Stimulated activated CD4-positive, alpha-beta T cell treated with anti-CD3 and anti-CD28 coated beads, TNF-alpha, amount 100 ng/mL, for 1 hour (primary cell): Measurements from ENCODE around the gene MSL3B.

Source experiments
- DNase-seq, 3 donors: peaks; one replicate each; pipeline ENCODE4 v3.0.0-alpha.2; 2020; ENCODE audit warnings: low read depth in 3 of 3, low spot score in 1 of 3

Gene MSL3B

DNA sequence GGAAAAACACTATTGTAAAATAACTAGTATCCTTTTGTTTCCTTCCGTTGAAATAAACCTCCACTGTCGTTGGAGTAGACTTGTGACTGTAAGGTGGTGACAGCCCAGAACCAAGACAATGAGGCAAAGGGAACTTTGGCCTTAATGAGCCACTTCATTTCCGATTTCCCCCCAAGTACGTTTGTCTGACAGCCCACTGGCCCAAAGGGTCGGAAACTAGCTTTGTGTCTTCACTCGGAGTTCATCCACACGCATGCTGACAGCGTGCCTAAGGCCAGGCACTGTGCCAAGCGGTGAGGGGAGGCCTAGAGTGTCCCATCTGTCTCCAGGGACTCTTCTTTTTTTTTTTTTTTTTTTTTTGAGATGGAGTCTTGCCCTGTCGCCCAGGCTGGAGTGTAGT is 34.8 kb downstream of the MSL3B start:
- DNase-seq, result no peak

DNA sequence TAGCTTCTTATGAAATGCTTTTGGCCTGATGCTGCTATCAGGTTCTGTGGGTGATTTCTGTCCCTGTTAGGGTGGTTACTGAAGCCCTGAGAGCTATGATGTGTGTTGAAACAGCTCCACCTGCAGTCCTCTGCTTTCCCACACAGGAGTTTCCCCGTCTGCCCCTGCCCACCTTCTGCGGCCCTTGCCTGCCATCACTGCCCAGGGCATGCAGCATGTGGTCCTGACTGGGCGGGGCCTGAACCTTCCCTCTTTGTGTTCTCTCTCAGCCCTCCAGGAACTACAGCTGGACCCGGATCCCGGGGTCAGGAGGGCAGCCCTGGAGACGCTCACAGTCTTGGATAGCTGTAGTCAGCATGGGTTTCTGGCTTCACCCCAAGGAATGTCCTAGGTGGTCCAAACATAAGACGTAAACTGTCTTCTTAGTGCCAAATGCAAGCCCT is 35.3 kb downstream of the MSL3B start:
- DNase-seq, result no peak

DNA sequence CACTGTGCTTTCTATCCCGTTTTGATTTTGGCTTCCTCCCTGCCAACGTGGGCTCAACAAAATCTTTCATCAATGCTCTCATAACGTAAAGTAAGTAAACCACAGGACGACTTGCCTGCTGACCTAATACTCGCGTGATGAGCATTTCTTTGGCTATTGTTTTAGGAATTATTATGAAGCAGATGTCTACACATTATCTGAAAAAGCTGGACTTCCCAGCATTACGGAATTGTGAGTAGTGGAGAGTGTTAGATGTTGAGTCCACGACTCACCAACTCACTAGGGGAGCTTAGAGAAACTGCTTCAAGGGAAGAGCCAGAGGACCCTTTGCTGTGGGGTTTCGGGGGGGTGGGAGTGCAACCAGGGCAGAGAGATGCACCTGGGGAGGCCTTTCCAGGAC is 35.8 kb downstream of the MSL3B start:
- no peak for DNase-seq

DNA sequence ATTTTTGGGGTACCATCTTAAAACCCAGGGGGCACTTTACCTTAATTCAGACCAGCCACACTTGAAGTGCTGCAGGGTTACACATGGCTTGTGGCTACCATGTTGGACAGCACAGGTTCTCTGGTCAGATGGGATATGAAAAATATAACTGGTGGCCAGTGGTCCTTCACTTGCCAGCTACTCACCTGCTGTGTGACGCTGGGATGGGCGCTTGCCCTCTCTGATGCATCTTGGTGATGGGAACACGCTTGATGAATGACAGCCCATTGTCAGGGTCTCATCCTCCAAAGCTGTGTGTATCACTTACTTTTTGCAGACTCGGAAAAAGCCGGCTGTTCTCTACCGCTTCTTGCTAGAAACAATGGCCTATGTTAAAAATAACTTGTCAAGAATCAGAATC is 36.3 kb downstream of the MSL3B start:
- DNase-seq, result no peak

DNA sequence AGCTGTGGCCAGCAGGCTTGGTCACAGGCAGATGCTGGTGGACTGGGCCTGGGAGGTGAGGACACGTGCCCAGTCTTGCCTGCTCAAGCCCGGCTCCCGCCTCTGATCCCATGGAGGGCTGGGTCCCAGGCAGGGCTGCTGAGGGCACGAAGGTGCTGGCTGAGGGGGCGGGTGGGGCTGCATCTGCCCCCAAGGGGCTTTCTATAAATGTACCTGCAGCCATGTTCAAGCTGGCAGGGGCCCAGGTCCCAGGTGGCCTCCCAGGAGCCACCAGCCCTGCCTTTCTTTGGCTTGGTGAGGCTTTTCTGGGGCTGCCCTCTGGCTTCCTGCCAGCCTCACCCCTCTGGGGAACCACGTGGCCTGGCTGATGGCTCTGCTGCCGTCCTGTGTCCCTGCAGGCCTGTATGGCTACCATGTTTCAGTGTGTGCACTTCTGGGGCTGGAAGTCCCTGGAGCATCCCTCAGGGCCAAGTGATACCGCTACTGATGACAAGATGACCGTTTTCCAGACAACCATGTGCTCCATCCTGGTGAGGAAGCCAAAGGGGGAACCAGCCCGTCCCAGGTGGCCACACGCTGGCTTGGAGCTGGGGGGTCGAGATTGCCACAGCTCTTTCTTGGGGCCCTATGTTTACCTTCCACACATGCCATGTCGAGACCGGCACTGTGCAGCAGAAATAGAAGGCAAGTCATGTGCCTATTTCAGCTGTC is 37.0 kb downstream of the MSL3B start:
- no peak for DNase-seq

DNA sequence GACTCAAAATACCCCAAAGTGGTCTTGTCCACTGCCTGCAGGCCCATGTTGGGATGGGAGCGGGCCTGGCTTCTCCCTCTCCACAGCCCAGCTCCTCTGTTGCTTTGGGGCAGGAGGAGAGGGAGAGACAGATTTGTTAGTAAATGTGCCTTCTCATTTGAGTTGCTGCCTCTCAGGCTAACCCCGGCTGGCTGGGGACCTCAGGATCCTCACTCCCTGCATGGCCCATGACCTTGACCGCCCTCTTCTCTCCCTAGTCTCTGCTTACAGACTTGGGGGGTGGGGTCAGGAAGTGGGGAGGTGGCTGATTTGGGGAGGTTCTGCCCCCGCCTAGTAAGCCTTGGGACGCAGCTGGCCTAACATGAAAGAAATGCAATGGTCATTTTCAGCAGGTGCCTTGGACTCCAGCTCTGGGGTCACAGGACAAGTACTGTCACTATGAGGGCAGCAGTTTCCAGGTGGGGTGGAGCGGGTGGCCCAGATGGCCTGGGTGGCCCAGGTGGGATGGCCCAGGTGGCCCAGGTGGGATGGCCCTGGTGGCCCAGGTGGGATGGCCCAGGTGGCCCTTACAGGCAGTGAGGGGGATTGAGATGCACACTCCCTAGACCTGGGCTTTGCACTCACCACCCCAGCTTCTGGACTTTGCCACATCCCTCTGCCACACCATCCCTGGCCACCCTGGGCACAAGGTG is 37.9 kb downstream of the MSL3B start:
- DNase-seq, result no peak

DNA sequence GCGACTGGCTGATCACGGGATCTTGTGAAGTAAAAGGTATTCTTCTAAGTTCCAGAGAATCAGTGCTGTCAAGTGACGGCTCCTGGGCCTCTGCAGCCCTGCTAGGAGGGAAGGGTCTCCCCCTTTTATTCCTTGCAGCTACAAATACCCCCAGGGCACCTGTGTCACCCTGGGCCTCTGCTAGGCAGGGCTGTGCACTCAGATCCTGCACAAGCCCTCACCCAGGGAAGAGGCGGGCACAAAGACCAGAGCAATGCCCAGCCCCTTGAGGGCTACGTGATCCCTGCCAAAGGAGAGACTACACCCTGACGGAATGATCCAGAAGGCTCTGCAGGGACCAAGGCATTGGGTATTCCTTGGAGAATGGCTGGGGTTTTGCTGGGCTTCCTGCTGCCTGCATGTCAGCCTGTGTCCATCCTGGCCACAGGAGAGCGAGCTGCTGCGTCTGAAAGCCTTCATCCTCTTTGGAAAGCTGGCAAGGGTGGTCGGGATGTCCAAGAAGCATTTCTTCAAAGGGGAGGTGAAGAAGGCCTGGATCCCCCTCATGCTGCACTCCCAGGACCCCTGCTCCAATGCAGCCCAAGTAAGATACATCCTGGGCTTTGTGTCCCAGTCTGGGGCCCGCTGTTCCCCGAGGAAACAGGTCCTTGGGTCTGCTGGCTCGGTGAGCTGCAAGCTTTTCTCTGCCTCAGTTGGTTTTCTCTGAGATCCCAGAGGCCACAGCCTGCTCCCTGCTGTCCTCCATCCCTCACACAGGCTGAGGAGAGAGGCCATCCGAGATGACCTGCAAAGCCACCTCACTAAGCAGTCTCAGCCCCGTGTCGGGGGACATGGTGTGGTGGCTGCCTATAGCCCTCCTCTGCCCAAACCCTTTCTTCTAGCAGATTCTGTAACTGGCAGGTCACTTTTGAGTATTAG is 38.7 kb downstream of the MSL3B start:
- DNase-seq, result no peak

DNA sequence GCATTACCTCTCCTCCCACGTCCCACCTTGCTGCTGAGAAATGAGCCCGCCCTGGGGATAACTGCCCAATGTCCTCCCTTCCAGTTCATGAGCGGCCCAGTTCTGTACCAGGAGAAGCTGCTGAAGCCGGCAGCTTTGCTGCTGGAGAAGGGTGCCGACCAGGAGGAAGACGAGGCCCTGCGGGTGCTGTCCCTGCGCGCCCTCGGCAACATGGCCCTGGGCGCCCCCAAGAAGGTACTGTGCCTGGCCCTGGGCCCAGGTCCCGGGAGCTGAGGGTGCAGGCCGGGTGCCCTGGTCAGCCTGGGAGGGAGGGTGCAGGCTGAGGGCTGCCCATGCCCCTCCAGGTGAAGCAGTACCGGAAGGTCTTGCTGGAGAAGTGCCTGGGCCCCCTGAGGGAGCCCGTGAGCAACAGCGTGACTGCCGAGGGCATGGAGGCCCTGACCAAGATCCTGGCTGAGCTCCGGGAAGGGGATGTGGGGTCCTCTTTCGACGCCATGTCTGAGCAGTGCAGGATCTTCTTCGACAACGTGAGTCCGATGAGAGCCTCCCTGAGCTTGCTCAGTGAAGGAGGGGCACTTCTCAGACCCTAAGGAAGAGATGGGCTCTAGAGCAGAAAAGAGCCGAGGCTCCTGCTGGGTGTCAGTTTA is 39.5 kb downstream of the MSL3B start:
- no peak for DNase-seq

DNA sequence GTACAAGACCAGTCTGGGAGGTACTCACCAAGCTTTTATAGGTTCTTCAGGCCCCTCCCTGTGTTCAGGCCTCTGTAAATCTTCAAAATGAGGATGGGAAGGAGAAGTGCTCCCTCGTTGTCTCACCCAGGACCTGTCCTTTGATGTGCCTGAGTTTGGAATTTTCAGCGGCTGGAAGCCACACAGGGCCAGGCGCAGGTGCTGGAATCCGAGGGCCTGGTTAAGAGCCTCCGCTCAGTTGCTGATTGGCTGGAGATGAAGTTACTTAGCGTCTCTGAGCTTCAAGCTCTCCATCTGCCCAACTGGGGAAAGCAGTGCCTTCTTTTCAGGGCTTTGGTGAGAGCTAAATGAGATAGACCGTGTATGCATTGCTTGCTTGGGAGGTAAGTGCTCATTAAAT is 43.8 kb downstream of the MSL3B start:
- no peak for DNase-seq

DNA sequence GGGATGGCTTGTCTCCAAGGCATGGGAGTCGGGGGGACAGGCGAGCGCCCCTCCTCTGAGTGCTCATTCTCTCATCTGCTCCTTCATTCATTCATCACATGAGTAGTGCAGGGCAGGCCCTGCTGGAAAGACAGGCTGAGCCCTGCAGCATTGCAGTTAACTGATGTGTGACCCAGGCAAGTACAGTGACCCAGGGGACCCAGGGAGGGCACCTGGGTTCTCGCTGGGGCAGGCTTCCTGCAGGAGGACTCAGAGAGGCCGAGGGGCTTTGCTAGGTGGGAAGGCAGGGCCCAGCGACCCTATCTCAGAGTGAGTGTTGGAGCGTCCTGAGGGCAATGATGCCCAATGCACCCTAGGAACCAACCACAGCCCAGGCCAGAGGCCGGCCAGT is 44.5 kb downstream of the MSL3B start:
- DNase-seq, result no peak

DNA sequence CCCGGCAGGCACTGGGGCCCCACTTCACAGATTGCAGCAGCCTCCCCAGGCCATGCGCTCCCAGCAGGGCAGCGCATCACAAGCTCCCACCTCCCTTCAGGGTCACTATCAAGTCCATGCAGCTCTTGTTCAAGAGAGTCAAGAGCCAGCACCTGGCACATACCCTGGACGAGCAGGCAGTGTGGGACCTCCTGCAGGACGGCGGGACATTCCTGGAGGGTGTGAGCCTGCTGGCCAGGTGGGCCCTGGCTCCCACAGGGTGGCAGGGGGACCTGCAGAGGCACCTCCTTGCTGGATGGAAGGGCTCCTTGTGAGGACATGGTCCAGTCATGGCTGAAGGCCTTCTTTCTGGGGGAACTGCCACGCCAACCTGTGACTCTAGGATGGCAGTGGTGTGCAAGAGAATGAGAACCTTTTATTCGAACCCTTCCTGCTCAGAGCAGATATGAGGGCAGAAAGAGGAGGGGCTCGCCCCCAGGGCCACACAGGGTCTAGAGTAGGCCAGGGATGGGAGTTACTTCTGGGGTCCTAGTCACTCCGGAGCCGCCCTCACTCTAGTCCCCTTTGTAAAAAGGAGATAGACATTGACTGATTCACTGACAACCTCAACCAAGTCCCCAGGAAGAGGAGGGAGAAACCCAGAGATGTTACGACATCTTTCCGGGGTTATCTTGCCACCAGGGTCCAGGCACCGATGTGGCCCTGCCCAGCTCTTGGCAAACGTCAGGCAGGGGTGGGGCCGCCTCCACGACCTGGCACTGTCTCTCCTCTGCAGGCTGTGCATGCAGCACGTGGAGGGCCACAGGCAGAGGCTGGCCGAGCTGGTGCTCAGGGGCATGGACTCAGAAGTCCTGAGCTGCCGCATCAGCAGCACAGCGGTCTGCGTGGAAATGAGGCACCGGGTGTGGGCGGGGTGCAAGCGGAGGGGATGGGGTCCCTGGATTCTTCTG is 45.1 kb downstream of the MSL3B start:
- no peak for DNase-seq

DNA sequence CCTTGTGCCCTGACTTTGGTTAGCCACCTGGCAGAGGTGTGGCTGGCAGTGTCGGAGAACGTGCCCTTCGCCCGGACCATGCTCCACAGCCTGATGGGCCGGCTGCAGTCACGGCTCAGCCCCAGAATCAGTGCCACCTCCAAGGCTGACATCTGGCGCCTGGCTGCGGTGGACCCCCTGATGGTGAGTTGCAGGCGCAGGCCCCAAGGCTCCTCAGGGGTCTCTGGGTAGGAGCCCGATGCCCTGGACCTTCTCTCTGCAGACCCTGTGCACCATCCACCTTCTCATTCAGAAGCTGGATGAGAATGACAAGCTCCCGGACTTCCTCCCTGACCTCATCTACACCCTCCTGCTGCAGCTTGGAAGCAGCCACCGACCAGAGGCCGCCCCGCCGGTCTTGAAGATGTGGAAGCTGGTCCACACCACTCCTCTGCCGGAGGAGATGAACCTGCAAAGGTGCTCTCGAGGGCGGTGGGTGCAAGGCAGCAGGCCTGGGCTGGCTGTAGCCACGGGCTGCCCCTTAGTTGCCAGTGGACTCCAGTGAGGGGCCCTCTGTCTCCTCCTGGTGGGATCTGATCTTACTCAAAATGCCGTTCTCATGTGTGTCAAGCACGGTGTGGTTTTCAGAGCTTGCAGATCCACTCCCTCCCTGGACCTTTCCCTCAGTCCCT is 46.0 kb downstream of the MSL3B start:
- DNase-seq, result no peak

DNA sequence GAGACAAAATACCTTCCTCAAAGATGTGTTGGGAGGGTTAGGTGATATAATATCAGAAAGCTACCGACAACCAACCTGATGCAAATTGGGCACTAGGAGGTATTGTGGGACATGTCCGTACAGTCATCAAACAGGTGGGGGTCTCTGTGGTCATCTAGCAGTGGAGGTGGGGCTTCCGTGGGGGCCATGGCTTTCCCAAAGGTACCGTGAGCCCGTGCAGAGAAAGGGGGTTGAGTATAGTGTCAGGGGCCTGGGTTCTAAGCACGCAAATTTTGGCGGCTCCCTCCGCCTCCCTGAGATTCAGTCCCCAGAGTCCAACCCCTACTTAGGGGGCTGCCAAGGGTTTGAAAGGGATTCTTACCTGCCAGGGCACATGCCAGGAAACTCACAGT is 46.5 kb downstream of the MSL3B start:
- DNase-seq, result no peak

DNA sequence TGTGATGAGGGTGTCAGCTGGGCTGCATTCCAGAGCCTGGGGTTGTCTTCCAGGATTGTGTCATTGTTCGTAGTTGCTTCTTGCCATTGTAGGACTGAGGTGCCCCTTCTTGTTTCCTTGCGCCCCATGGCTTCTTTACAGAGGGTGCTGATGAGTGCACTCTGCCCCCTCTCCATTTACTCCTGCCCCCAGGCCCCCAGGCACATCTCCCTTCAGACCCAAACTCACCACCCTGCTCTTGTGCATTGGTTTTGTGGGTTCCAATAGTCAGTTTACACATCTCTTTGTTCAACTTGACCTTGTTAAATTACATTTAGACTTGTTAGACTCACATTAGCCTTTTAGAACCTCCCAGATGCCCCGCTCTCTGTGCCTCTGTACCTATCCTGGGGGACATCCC is 47.0 kb downstream of the MSL3B start:
- DNase-seq, result no peak

DNA sequence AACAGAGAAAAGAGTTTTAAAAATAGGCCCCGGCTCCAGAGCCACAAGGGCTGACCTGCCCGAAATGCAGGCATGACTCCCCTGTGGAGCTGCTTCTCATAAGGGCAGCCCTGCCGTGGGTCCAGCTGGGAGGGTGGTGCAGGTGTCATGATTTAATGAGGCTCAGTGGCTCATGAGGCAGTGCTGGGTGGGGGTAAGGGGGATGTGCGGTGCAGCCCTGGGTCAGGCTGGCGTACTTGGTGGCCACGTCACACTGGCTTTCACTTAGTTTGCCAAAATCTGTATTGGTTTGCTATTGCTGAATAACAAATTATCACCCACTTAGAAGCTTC is 47.4 kb downstream of the MSL3B start:
- no peak for DNase-seq

DNA sequence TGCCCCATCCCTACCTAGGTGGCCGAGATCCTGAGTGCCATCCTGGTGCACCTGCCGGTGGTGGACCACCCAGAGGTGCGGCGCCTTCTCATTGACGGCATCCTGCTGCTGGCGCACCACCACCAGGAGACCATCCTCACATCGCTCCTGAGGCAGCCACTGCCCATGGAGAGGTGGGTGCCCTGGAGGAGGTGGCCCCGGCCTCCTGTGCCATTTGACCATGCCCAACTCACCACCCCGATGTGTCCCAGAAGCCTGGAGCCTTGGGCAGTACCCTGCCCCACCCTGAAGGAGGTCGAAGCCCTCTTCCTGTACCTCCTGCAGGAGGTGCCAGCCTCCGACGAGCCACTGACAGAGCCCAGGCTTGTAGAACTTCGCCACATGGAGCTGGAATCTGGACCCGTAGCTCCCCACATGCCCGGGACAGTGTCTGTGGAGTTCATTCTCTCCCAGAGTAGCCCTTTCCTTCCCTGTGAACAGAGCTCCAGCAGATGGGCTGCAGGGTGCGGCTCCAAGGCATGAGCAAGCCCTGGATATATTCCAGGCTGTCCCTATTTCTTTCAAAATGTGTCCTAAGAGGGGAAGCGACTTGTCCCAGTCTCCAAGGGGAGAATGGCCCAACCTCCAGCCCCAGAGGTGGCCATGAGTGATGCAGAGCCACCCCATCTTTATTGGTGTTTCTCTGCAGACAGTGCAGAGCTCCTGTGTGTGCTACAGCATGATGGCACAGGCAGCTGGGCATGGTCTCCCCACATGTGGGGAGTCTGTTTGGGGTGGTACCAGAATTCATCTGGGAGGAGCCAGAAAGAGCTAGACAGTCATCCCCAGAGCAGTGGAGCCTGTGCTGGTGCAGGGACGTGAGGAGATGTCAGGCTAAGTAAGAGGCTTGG is 48.1 kb downstream of the MSL3B start:
- no peak for DNase-seq

DNA sequence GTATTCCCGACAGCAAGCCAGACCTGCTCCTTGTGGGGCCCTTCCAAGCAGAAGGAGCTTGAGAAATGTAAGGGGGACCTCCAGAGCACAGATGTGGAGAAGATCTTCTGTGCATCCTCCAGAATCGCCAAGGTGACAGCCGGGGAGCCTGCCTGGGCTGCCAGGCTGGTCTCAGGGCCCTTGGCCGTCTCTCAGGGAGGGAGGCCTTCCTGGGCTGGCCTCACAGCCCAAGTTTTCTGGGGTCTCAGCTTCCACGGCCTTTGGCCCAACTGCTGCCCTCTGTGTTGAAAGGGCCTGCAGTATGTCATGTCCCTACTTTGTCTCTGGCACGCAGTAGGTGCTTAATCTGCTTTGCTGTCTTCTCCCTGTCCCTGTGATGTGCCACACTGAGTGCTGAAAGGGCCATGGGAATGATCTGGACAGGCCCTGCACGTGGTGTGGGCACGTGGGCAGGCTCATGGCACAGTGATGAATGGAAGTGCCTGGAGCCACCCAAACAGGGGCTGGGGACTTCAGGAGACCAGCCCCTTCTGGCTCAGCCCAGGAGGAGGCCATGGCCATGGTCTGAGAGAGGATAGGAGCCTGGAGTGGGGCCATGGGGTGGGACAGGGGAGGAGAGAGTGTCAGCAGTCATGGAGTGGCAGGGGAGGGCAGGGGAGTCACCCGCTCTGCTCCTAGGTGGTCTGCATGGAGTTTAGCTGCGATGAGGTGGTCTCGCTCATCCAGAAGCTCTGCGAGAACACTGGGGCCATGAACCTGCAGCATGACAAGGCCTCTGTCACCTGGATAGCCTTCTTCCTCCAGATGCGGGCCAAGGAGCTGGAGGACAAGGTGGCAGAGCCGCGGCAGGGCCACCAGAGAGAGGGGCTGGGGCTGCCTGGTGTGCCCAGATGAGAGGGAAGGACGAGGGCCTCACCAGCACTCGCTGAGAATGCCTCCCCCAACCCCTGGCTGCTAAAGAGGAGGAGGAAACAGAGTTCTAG is 49.3 kb downstream of the MSL3B start:
- no peak for DNase-seq
